Loucy (cell line): ENCODE results near the gene APC.

Experiments
- EZH2phosphoT487 ChIP-seq: fragments of 200-600 bp; IDR thresholded peaks from 2 replicates; pipeline ENCODE4 v1.6.1; 2018; ENCODE audit warnings: antibody characterized with exemption, mild to moderate bottlenecking, moderate library complexity, borderline replicate concordance
- TF ChIP-seq, protein P1 (sequence below): fragments of 200-600 bp; sonication (generic); conservative IDR thresholded peaks from 2 replicates; pipeline ENCODE4 v1.5.1; 2014; ENCODE audit warnings: mild to moderate bottlenecking, antibody characterized with exemption, low read length

DNA sequence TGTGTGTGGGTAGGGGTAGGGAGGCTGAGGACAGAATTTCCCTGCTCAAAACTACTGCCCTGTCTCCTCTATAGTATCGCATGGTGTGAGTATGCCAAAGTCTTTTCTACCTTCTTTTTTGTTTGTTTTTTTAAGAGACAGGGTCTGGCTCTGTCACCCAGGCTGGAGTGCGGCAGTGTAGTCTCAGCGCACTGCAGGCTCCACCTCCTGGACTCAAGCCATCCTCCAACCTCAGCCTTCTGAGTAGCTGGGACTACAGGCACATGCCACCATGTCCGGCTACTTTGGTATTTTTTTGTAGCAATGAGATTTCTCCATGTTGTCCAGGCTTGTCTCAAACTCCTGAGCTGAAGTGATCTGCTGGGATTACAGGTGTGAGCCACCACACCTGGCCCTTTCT, 125.9 kb downstream of the APC start:
- TF ChIP-seq, protein P1, sequence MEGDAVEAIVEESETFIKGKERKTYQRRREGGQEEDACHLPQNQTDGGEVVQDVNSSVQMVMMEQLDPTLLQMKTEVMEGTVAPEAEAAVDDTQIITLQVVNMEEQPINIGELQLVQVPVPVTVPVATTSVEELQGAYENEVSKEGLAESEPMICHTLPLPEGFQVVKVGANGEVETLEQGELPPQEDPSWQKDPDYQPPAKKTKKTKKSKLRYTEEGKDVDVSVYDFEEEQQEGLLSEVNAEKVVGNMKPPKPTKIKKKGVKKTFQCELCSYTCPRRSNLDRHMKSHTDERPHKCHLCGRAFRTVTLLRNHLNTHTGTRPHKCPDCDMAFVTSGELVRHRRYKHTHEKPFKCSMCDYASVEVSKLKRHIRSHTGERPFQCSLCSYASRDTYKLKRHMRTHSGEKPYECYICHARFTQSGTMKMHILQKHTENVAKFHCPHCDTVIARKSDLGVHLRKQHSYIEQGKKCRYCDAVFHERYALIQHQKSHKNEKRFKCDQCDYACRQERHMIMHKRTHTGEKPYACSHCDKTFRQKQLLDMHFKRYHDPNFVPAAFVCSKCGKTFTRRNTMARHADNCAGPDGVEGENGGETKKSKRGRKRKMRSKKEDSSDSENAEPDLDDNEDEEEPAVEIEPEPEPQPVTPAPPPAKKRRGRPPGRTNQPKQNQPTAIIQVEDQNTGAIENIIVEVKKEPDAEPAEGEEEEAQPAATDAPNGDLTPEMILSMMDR: no peak
- no peak for TF ChIP-seq EZH2phosphoT487
